Umbilical cord (tissue), 2 donors: ENCODE measurements around the gene BAIAP2L2. TPM values are rescaled to one million over a fixed set of nuclear protein-coding genes. Genes with fewer than 3 reads are reported as not detected.

Experiments used
- DNase-seq: peaks from one replicate; pipeline ENCODE4 v3.0.0-alpha.2; 2015; ENCODE audit warnings: low spot score
- total RNA-seq: library from RNA; depleted of rRNA; stranded (reverse); fragments of >200 nt; gene quantifications from one replicate; pipeline ENCODE4 v1.2.3, GENCODE V29; 2014; ENCODE audit warnings: low replicate concordance; ENCODE audit not compliant: insufficient read depth

The BAIAP2L2 gene
- total RNA-seq, 1 donor from 2014 or later = not detected

- no peak for DNase-seq
Observed at GRCh38 chr22:38068641-38069371, 41.7 kb downstream of the BAIAP2L2 start.

DNA sequence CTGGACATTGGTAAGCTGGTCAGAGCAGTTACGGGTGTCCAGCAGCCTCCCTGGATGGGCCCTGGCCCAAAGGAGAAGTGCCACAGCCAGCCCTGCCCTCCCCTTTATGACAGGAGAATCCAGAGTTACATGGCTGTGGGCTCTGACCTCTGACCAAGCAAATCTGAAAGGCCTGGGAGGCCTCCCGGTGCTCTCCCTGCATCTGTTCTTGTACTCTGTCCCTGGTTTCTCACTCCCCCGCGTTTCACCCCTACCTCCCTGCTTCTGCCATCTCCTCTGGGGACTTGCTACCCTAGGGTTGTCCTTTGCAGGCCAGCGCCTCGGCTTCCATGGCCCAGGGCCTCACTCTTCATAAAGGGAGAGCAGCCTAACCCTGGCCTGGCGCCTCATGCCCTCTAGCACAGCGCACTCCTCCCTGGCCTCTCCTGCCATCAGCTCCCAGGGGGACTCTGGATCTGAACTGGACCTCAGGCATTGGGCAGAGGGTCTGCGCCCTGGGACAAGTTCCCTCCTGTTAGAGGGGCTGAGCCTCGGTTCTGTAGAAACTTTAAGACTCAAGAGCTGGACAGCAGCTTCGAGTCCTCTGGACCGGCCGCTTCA lies 42.6 kb downstream of the BAIAP2L2 start:
- no peak for DNase-seq

DNA sequence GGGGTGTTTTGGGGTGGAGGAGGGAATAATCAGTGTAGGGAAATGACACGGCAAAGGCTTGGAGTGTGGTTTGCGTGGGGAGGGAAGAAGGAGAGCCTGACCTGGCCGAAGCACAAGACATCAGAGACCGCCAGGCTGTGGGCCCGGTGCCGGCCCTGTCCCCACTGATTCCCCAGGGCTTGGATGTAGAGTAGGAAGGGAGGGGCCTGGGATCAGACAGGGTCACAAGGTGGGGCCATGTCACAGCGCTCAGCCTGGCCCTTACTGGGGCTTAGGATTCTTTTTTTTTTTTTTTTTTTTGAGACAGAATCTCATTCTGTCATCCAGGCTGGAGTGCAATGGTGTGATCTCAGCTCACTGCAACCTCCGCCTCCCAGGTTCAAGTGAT lies 43.5 kb downstream of the BAIAP2L2 start:
- no peak for DNase-seq

DNA sequence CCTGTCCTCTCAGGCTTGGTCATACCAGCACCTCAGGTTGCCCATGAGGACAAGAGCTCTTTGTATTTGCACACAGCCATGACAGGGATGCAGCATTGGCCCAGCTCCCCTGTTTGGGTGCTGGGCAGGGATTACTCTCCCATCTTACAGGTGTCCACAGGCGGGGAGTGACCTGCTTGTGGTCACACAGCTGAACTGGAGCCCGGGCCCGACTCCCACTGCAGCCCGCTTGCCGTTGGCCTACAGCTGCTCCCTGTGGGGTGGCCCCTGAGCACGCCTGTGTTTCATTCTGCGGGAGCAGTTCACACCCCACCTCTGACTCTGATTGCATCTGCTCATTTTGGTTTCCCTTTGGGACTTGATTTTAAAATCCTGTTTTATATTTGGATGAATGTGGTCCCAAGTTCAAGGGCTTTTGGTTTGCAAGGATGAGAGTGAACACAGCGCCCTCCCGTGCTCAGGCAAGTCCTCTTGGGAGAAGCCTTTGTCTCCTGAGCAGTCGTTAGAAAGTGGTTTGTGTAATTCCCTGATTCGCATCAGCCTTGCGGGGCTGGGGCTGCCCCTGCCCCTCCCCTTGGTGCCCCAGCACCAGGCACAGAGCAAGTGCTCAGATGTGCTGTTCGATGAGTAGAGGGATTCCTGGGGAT lies 44.0 kb downstream of the BAIAP2L2 start:
- DNase-seq = no peak

- no peak for DNase-seq
Observed at GRCh38 chr22:38065539-38065938, 44.9 kb downstream of the BAIAP2L2 start.

DNA sequence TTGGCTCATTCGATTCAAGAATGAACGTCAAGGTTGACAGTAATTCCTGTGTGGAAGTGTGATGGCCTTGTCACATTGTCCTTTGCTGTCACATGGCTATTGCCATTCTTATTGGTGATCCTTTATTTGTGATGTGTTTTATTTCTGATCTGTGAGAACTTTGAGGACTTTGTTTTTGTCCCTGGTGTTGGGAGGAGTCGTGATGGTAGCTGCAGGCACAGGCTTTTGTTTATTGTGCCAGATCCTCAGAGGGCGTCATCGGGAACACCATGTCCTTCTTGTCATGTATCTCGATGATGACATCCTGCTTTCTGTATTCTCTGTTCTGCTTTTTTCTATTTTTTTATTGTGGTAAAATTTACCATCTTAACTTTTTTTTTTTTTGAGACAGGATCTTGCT lies 47.7 kb downstream of the BAIAP2L2 start:
- DNase-seq = no peak

DNA sequence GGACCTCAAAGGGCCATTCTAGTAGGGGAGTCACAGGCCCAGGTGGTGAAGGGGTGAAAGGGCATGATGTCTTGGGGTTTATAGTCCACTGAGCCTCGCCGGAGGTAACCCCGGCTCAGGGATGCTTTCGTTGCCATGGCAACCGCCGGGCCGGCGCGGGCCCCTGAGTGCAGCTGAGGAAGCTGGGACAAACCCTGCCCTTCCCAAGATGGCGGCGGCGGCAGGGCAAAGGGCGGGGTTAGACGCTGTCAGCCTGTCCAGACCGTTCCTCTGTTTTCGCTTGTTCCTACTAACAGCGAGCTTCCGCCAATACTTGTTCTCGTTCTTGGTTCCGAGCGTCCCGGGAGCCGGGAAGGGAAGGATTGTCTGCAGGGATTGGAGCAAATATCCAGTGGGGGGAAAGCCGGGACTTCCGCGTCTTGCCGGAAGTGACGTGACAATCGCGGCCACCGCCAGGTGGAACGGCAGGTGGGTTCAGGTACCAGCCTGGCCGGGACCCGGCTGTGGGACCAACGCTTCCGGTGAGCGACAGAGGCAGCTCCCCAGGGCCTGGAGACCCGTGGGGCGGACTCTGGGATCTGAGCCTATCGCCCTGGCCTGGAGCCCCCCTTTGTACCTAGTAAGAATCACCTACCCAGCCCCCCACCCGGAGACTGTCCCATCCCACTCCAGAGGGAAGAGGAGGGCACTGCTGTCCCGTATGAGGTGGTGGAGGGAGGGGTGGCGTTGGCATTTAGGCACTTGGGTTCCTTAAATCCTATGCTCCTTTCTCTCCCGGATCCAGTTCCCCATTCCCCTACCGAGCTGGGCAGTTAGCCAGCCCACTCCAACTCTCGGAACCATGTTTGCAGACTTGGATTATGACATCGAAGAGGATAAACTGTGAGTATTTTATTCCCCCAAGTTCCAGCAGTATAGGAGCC lies 53.3 kb downstream of the BAIAP2L2 start, which contains the start of gene PICK1:
Gene PICK1 (plus strand): TSS at position 436 of the 923 bp plus-strand sequence. CDS start 406 bp downstream, at position 842.
- peak; percentile 95 for DNase-seq

- DNase-seq = peak; percentile 81
Observed at GRCh38 chr22:38051900-38052862, 58.3 kb downstream of the BAIAP2L2 start.

DNA sequence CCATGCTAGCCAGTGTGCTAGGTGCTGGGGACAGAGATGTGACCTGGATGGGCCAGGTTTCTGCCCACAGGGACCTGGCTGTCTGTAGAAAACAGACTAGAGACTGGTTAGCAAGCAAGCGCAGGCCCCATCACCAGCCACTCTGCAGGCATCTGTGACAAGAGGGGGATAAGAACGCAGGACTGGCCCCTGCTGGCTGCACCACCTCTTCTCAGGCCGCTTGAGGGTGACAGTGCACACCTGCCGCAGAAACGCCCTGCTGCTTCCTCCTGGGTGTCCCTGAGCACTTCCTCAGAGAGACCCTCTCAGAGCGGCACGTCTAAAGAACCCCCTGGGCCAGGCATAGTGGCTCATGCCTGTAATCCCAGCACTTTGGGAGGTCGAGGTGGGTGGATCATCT lies 59.2 kb downstream of the BAIAP2L2 start:
- DNase-seq = no peak

- no peak for DNase-seq
Observed at GRCh38 chr22:38050720-38051119, 59.8 kb downstream of the BAIAP2L2 start.

- DNase-seq = no peak
Observed at GRCh38 chr22:38049812-38050619, 60.5 kb downstream of the BAIAP2L2 start.

DNA sequence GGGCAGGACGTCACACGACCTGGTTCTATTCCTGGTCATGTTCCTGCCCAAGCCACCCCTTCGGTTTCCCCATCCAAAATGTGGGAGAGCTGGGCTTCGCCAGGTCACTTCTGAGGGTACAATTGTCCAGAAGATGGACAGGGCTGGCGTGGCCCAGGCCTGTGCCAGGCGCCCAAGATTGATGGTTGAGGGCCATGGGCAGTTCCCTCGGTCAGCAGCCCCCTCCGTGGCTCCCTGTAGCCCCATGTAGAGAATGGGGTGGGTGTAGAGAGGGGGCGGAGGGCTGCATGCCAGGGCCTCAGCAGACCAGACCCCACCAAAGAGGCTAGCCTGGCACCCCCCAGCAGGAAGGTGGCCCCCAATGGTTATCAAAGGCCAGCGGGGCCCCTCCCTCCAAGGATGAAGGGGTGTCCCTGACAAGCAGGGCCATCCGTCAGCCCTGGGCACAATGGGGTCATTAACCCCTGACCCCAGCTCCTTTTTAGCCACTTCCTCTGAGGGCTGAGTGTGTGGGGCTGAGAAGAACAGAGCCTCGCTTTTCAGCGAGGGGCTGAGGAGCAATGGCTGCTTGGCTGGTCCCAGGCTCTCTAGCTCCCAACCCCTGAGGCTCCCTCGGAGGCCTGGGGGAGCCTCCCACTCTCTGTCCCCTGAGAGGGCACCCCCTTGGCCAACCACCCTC lies 64.3 kb downstream of the BAIAP2L2 start:
- no peak for DNase-seq

DNA sequence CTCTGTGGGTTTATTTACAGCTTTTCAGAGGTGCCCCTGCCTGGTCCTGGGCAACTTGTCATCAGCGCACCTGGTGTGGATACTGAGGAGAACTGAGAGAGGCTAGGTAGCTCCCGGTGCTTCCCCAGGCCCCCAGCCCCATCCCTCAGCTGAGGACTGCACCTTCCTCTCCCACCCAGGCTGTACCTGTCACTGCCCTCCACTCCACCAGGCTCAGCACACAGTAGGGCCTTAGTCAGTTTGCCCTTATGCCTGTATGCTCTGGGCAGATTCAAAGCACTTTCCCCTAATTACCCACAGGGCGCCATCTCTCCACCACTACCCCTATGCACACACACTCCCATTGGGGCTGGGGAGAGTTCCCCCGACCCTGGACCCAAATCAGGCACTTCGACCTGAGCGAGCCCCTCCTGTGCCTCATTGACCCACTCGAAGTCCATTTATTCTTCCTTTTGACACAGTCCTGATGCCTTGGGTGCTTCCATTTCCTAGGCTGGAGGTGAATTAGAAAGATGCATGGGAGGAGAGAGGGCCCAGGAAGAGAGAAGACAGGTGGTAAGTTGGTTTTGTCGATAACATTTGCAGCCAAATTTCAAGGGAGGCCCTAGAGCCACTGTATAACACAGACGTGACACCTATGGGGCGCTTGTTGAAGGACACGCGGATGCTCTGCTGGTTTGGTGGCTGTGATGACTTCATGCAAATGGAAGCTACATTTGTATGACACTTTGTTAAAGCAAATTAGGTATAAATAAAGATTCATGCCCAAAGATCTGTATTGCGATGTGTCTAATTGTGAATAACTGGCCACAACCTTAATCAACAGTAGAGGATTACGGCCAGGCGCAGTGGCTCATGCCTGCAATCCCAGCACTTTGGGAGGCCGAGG lies 67.1 kb downstream of the BAIAP2L2 start:
- DNase-seq = no peak

DNA sequence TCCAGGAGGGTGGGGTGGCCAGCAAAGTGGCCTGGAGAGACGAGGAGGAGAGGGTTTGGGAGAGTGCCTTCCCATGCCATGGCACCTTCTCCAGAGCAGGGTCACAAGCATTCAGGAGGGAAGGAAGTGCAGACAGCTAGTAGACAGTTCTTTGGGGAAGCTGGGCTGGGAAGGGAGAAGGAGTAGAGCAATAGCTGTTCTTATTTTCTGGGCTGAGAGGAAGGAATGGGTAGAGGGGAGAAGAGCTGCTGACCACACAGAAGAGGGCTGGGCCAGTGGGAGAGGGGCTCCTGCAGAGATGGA lies 68.0 kb downstream of the BAIAP2L2 start:
- DNase-seq = no peak

DNA sequence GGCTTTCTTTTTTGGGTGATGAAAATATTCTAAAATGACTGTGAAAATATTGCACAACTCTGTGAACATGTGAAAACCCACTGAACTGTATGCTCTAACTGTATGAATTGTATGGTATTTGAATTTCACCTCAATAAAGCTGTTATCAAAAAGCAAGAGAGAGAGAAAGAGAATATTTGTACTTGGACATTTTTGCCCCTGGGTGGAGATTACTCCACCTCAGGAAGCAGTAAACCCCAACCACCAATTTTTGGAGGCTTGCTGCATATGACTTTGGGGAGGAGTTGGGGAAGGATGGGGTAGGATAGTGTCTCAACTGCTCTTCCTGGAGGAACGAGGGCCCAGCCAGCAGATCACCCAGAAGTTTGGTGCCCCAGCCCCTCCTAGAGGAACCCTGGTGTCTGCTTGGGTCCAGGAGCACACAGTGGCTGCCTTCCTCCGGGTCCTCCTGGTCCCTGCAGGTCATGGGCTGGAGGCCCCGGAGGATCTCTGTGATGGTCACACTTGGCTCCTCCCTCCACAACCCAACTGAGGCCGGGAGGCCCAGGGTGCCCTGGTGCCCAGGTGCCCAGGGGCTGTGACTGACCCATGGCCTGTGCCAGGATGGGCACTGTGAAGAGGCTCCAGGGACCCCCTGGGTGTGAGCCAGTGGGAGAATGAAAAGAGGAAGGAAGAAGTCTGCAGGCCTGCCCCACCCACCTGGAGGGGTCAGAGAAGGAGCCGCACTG lies 68.6 kb downstream of the BAIAP2L2 start:
- no peak for DNase-seq

DNA sequence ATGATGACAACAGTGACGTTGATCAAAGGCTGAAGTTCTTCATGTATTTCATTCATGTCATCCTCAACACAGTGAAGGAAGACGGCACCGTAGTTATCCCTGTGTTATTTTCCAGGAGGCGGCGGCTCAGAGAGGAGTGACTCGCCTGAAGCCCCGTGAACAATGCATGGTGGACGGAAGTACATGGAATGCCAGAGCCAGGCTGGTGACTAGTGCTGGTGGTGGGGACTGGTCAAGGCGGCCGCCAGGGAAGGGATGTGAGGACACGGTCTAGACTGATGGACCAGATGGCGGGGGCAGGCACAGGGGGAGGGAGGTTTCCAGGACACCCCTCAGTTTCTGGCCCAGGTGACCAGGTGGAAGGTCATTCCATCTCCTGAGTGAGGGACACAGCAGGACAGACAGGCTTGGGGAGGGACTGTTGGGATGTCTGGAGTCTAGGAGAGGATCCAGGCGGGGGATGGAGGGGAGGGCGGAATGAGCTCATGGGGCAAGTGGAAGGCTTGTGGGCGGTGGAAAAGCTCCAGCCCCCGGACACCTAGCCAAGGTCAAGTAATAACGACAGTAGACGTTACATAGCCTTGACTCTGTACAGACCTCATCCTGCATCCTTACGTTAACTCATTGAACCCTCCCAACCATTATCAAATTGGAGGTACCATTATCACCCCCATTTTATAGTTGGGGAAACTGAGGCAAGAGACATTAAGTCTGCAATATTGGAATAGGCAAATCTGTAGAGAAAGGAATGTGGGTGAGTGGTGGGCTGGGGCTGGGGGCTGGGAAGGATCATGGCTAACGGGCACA lies 69.3 kb downstream of the BAIAP2L2 start:
- DNase-seq = no peak
